ENCODE measurements around the gene CUTA.
"Not testable (repeated sequence)": the region's sequence is repeated elsewhere in the genome, so short reads cannot be mapped to it uniquely, and the experiment has no call there.

The CUTA gene

GRCh38 chr6:33405386-33405940 lies 12.4 kb downstream of the CUTA start:
- no peak for DNase-seq (ENCODE audit: low spot score)

- no peak for DNase-seq (ENCODE audit: low spot score)
Observed at GRCh38 chr6:33404884-33405283, 13.0 kb downstream of the CUTA start.

- not testable (repeated sequence) for DNase-seq (ENCODE audit: low spot score)
Observed at GRCh38 chr6:33399881-33400280, 18.0 kb downstream of the CUTA start.

- not testable (repeated sequence) for DNase-seq (ENCODE audit: low spot score)
Observed at GRCh38 chr6:33398601-33399000, 19.3 kb downstream of the CUTA start.

- no peak for DNase-seq (ENCODE audit: low spot score)
Observed at GRCh38 chr6:33397541-33397940, 20.4 kb downstream of the CUTA start.

- DNase-seq (ENCODE audit: low spot score): no peak
Observed at GRCh38 chr6:33392979-33393378, 24.9 kb downstream of the CUTA start.

GRCh38 chr6:33392595-33392948 lies 25.3 kb downstream of the CUTA start:
- no peak for DNase-seq (ENCODE audit: low spot score)

- no peak for DNase-seq (ENCODE audit: low spot score)
Observed at GRCh38 chr6:33391922-33392594, 25.8 kb downstream of the CUTA start.

GRCh38 chr6:33391278-33391921 lies 26.5 kb downstream of the CUTA start, which contains the start of gene KIFC1:
TSS of gene KIFC1 (plus strand) at chr6:33391823. CDS start at chr6:33391986, 163 bp downstream.
- peak; percentile 100 for DNase-seq (ENCODE audit: low spot score)

- no peak for DNase-seq (ENCODE audit: low spot score)
Observed at GRCh38 chr6:33390767-33391277, 27.1 kb downstream of the CUTA start.

- no peak for DNase-seq (ENCODE audit: low spot score)
Observed at GRCh38 chr6:33390173-33390572, 27.7 kb downstream of the CUTA start.

GRCh38 chr6:33384581-33385020 lies 33.3 kb downstream of the CUTA start:
- DNase-seq (ENCODE audit: low spot score): no peak

GRCh38 chr6:33383427-33384185 lies 34.3 kb downstream of the CUTA start:
- no peak for DNase-seq (ENCODE audit: low spot score)

GRCh38 chr6:33380272-33380981 lies 37.5 kb downstream of the CUTA start:
- DNase-seq (ENCODE audit: low spot score): no peak

GRCh38 chr6:33379184-33379583 lies 38.7 kb downstream of the CUTA start:
- not testable (repeated sequence) for DNase-seq (ENCODE audit: low spot score)

GRCh38 chr6:33377171-33377570 lies 40.7 kb downstream of the CUTA start:
- no peak for DNase-seq (ENCODE audit: low spot score)

GRCh38 chr6:33375143-33375671 lies 42.7 kb downstream of the CUTA start:
- peak; percentile 45 for DNase-seq (ENCODE audit: low spot score)

GRCh38 chr6:33373960-33374910 lies 43.7 kb downstream of the CUTA start:
- no peak for DNase-seq (ENCODE audit: low spot score)

- DNase-seq (ENCODE audit: low spot score): no peak
Observed at GRCh38 chr6:33372526-33373123, 45.3 kb downstream of the CUTA start.

GRCh38 chr6:33371901-33372300 lies 46.0 kb downstream of the CUTA start:
- not testable (repeated sequence) for DNase-seq (ENCODE audit: low spot score)

Data from cerebellar cortex (tissue), 1 donor.